DND-41 (cell line): ENCODE data around the gene UST.

Experiments
- ATAC-seq: fragments of 200-7000 bp; cut with Tn5 transposase; 3 replicates; pipeline ENCODE4 v1.9.1; 2021; ENCODE audit warnings: low read depth; ENCODE audit not compliant: insufficient read depth
- DNase-seq: peaks from one replicate; pipeline ENCODE4 v3.0.0-alpha.2; 2020
- H2AFZ ChIP-seq: 2 replicates; pipeline ENCODE4 v1.6.0; 2012; ENCODE audit warnings: low read depth, low read length
- H3K27ac ChIP-seq: 2 replicates; pipeline ENCODE4 v1.5.1; 2012; ENCODE audit warnings: low read length, inconsistent platforms
- H3K27me3 ChIP-seq: fragments of 200-600 bp; sonication (generic); 2 replicates; pipeline ENCODE4 v1.6.0; 2012; ENCODE audit warnings: low read length, mild to moderate bottlenecking, inconsistent platforms; ENCODE audit not compliant: insufficient read depth, poor library complexity
- H3K36me3 ChIP-seq: 2 replicates; pipeline ENCODE4 v1.5.1; 2012; ENCODE audit warnings: low read length, inconsistent platforms; ENCODE audit not compliant: insufficient read depth
- H3K4me1 ChIP-seq: 2 replicates; pipeline ENCODE4 v1.5.1; 2012; ENCODE audit warnings: mild to moderate bottlenecking, low read length; ENCODE audit not compliant: insufficient read depth
- H3K4me2 ChIP-seq: 2 replicates; pipeline ENCODE4 v1.6.0; 2012; ENCODE audit warnings: mild to moderate bottlenecking, moderate library complexity, low read length, inconsistent platforms; ENCODE audit not compliant: insufficient read depth
- H3K4me3 ChIP-seq, 2 experiments: fragments of 200-600 bp in 1 of 2; shearing (Covaris generic) in 1 of 2; 2 replicates each; pipeline ENCODE4 v1.5.1; 2012 to 2016; ENCODE audit warnings: inconsistent platforms in 2 of 2, low read length in 2 of 2, mild to moderate bottlenecking in 2 of 2, low read depth in 1 of 2, moderate library complexity in 1 of 2
- H3K79me2 ChIP-seq: 2 replicates; pipeline ENCODE4 v1.6.0; 2012; ENCODE audit warnings: low read length, inconsistent platforms; ENCODE audit not compliant: insufficient read depth
- H3K9ac ChIP-seq: 2 replicates; pipeline ENCODE4 v1.6.0; 2012; ENCODE audit warnings: low read depth, mild to moderate bottlenecking, inconsistent platforms, low read length, moderate library complexity
- H3K9me3 ChIP-seq: 2 replicates; pipeline ENCODE4 v1.5.1; 2012; ENCODE audit warnings: low read length, moderate library complexity, mild to moderate bottlenecking, inconsistent platforms; ENCODE audit not compliant: insufficient read depth, severe bottlenecking
- H4K20me1 ChIP-seq: 2 replicates; pipeline ENCODE4 v1.6.0; 2012; ENCODE audit warnings: low read length; ENCODE audit not compliant: insufficient read depth
- EZH2 ChIP-seq: IDR thresholded peaks from 3 replicates; pipeline ENCODE4 v1.6.1; 2012; ENCODE audit warnings: borderline replicate concordance, low read depth, mild to moderate bottlenecking, moderate library complexity, low read length, inconsistent platforms; ENCODE audit not compliant: severe bottlenecking
- TF ChIP-seq, protein P1 (sequence below): IDR thresholded peaks from 2 replicates; pipeline ENCODE4 v1.5.1; 2012; ENCODE audit warnings: borderline replicate concordance, low read length, moderate library complexity, mild to moderate bottlenecking; ENCODE audit not compliant: poor library complexity, severe bottlenecking; ENCODE audit errors: extremely low read depth

Gene UST

DNA sequence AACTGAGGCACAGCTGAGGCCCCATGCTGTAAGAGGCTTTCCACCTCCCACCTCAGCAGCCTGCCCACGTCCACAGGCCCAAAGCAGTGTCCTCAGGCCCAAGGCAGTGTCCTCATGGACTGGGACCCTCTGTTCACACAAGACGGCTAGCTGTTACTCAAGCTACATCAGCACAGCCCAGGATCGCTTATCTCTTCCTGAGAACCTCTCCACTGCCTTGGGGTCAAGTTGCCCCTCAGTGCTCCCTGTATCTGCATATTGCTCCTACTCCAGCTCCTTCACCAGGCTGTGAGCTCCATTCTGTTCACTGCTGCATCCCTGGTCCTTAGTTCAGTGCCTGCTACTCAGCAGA lies 361.9 kb downstream of the UST start:
- H4K20me1 ChIP-seq: no peaks in the 10 kb centered on the region
- no peaks in the 10 kb centered on the region for H3K27me3 ChIP-seq
- H3K4me3 ChIP-seq: no peak overlapping the region
- ATAC-seq (no peak), DNase-seq (no peak)
- no peaks in the 10 kb centered on the region for H3K79me2 ChIP-seq
- no peak overlapping the region for H2AFZ ChIP-seq
- H3K4me2 ChIP-seq: no peak overlapping the region
- 0 out of 2 replicates have a peak overlapping the region, but pooled peaks have one; percentile 14 for H3K27ac ChIP-seq
- no peak overlapping the region for H3K9ac ChIP-seq
- no peaks in the 10 kb centered on the region for H3K4me1 ChIP-seq
- TF ChIP-seq EZH2: no peak
- TF ChIP-seq, protein P1, sequence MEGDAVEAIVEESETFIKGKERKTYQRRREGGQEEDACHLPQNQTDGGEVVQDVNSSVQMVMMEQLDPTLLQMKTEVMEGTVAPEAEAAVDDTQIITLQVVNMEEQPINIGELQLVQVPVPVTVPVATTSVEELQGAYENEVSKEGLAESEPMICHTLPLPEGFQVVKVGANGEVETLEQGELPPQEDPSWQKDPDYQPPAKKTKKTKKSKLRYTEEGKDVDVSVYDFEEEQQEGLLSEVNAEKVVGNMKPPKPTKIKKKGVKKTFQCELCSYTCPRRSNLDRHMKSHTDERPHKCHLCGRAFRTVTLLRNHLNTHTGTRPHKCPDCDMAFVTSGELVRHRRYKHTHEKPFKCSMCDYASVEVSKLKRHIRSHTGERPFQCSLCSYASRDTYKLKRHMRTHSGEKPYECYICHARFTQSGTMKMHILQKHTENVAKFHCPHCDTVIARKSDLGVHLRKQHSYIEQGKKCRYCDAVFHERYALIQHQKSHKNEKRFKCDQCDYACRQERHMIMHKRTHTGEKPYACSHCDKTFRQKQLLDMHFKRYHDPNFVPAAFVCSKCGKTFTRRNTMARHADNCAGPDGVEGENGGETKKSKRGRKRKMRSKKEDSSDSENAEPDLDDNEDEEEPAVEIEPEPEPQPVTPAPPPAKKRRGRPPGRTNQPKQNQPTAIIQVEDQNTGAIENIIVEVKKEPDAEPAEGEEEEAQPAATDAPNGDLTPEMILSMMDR: no peak
- H3K9me3 ChIP-seq: no peaks in the 10 kb centered on the region
- no peaks in the 10 kb centered on the region for H3K36me3 ChIP-seq

DNA sequence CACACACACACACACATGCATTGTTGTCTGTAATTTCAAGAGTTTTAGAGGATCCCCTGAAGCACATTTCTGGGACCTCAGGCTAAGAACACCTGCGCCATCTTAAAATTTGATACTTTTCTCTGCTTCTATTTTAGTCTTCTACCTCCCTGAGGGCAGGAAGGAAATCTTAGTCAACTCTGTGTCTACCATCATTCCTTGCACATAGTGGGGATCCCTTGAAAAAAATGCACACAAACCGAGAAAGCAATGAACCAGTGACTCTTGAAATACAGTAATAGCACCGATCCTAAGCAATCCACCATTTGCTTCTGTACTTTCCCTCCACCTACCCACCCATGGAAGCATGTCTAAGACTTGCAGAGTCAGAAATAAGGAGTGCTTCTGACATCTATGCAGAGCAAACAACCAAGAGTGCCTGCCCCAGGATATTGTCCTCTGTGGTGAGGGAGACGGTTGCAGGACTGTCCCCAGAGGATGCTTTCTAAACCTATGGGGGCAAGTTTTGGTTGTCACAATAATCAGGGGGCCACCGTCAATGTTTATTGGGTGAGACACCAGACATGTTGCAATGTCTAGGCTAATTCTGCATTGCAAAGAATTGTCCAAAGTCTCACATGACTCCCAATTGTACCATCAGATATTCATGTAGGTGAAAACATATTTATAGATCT lies 362.7 kb downstream of the UST start:
- H3K36me3 ChIP-seq: no peaks in the 10 kb centered on the region
- H3K9me3 ChIP-seq: no peaks in the 10 kb centered on the region
- H3K4me3 ChIP-seq: no peak overlapping the region
- H3K27me3 ChIP-seq: no peaks in the 10 kb centered on the region
- H3K79me2 ChIP-seq: no peaks in the 10 kb centered on the region
- no peak overlapping the region for H3K4me2 ChIP-seq
- H3K9ac ChIP-seq: no peak overlapping the region
- no peak overlapping the region for H2AFZ ChIP-seq
- no peak overlapping the region for H3K27ac ChIP-seq
- ATAC-seq (no peak; the same call in 2 of the 3 replicates), DNase-seq (no peak)
- H3K4me1 ChIP-seq: no peaks in the 10 kb centered on the region
- no peaks in the 10 kb centered on the region for H4K20me1 ChIP-seq
- TF ChIP-seq EZH2: no peak
- TF ChIP-seq, protein P1: no peak

DNA sequence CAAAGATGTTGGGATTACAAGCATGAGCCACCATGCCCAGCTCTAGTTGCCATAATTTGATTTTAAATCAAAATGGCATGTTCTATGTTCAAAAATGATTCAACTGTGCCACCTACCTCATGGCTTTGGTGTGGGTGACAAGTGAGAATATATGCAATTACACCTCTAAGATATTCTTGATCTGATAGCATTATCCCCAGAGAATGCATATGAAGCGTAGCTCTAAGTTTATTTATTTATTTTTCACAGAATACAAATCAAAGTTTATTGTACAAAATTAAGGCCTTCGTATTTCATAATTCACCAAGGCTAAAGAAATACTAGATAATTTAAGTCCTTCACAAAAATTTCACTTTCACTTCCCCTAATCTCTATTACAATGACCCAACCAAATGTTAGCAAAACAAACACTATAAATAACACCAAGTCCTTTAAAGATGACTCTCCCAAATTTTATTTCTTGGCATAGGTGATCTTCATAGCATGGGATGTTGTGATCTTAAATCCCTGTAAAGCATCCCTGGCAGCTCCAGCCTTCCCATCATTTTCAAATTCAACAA lies 364.8 kb downstream of the UST start:
- no peaks in the 10 kb centered on the region for H3K79me2 ChIP-seq
- TF ChIP-seq, protein P1: no peak
- TF ChIP-seq EZH2: no peak
- peaks cover 14% of the 10 kb centered on the region for H3K4me1 ChIP-seq
- H3K27me3 ChIP-seq: no peaks in the 10 kb centered on the region
- H3K4me2 ChIP-seq: no peak overlapping the region
- no peak overlapping the region for H3K9ac ChIP-seq
- no peak for DNase-seq
- no peaks in the 10 kb centered on the region for H4K20me1 ChIP-seq
- H3K36me3 ChIP-seq: no peaks in the 10 kb centered on the region
- H3K4me3 ChIP-seq: no peak overlapping the region
- no peak overlapping the region for H3K27ac ChIP-seq
- H3K9me3 ChIP-seq: no peaks in the 10 kb centered on the region
- no peak overlapping the region for H2AFZ ChIP-seq
- ATAC-seq: no peak

DNA sequence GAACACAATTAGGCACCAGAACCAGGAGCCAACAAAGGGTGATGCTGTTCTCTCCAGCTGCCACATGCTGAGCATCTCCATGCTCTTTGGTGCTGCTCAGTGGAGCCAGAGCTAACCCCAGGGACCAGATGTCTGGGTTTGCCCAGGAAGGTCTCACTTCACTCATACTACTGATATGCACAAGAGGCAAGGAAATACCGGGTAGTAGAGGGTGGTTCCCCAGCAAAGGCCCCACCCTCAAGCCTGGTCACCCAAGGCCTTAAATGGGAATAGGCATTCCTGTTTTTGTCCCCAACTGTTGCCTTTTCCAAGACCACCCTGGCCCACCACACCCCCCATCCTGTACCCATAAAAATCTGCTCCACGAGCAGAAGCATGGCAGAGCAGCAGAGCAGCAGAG lies 366.1 kb downstream of the UST start:
- Histone ChIP-seq H3K4me2 (no peak overlapping the region), H3K36me3 (no peaks in the 10 kb centered on the region), H3K4me3 (no peak overlapping the region), H3K9ac (no peak overlapping the region), H2AFZ (no peak overlapping the region), H3K27ac (no peak overlapping the region), H3K4me1 (peaks cover 14% of the 10 kb centered on the region), H3K79me2 (no peaks in the 10 kb centered on the region), H3K9me3 (no peaks in the 10 kb centered on the region), H3K27me3 (no peaks in the 10 kb centered on the region), H4K20me1 (no peaks in the 10 kb centered on the region)
- DNase-seq: no peak
- ATAC-seq: no peak
- TF ChIP-seq, protein P1: no peak
- TF ChIP-seq EZH2: no peak
